Gastroesophageal sphincter (tissue), 3 donors: ENCODE results near the gene PCDHGA1.

ENCODE experiments used
- POLR2A ChIP-seq, 2 donors: fragments of 450-650 bp; IDR thresholded peaks; one replicate each; pipeline ENCODE4 v1.6.1; 2017; ENCODE audit warnings: antibody characterized with exemption in 2 of 2, mild to moderate bottlenecking in 2 of 2, moderate library complexity in 1 of 2
- POLR2AphosphoS5 ChIP-seq: sonication (generic); formaldehyde crosslinking; IDR thresholded peaks from one replicate; pipeline ENCODE4 v1.6.1; 2017; ENCODE audit warnings: antibody characterized with exemption
- TF ChIP-seq, protein P1 (sequence below), 4 experiments: fragments of 200-600 bp in 2 of 4; fragments of 450-650 bp in 2 of 4; sonication (generic) in 1 of 4; IDR thresholded peaks; one replicate each; pipeline ENCODE4 v1.5.1; 2017 to 2019; ENCODE audit warnings: antibody characterized with exemption in 4 of 4, mild to moderate bottlenecking in 2 of 4, moderate library complexity in 2 of 4

DNA sequence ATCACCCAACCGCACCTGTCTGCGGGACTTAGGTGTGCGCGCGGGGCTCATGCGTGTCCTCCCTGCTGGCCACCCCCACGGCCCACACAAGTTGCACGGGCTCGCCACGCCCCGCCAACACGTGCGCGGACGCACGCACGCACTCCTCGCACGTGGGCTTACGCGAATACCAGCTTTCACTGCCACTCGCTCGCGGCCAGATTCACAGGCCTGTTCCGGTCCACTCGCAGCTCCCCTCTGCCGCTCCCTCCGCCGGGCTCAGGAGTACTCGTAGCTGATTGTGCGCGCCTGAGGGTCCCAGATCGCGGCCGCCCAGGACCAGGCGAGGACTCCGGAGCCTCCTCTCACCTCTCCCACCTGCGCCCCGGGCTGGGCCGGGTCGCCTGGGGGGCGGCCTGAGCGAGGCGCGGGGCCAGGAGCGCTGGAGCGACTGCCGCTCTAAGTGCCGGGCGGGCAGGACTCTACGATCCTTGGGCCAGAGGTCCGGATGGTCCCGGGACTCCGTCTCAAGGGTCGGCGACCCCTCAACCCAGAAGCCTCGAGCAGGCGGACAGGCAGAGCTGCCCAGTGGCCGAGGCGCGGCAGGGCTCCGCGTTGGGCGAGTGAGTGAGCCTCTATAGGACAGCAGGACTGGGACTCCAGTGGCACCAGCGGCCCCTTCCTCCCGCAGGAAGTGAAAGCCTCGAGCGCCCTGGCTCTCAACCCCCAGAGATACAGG, 162.0 kb downstream of the PCDHGA1 start:
- TF ChIP-seq, protein P1, sequence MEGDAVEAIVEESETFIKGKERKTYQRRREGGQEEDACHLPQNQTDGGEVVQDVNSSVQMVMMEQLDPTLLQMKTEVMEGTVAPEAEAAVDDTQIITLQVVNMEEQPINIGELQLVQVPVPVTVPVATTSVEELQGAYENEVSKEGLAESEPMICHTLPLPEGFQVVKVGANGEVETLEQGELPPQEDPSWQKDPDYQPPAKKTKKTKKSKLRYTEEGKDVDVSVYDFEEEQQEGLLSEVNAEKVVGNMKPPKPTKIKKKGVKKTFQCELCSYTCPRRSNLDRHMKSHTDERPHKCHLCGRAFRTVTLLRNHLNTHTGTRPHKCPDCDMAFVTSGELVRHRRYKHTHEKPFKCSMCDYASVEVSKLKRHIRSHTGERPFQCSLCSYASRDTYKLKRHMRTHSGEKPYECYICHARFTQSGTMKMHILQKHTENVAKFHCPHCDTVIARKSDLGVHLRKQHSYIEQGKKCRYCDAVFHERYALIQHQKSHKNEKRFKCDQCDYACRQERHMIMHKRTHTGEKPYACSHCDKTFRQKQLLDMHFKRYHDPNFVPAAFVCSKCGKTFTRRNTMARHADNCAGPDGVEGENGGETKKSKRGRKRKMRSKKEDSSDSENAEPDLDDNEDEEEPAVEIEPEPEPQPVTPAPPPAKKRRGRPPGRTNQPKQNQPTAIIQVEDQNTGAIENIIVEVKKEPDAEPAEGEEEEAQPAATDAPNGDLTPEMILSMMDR (IDR thresholded peaks at IDR 0.05) = no peak
- TF ChIP-seq POLR2A (IDR thresholded peaks at IDR 0.05) (no peak), POLR2AphosphoS5 (no peak)
